Liver (tissue), 9 donors: ENCODE measurements around the gene ANAPC13. TPM values are rescaled to one million over a fixed set of nuclear protein-coding genes. Genes with fewer than 3 reads are reported as not detected.

Source experiments
- DNase-seq: peaks from one replicate; pipeline ENCODE4 v3.0.0-alpha.2; 2017; ENCODE audit warnings: low spot score
- H3K27ac ChIP-seq, 2 donors: one replicate each; pipeline ENCODE4 v1.7.0; 2013; ENCODE audit warnings: inconsistent platforms in 2 of 2, low read length in 2 of 2, control low read depth in 1 of 2, low read depth in 1 of 2, mild to moderate bottlenecking in 1 of 2
- H3K27me3 ChIP-seq, 4 donors: one replicate each; pipeline versions ENCODE4 v1.6.1 to v1.7.0; 2013; ENCODE audit warnings: low read length in 3 of 4, inconsistent platforms in 1 of 4, mild to moderate bottlenecking in 1 of 4, moderate library complexity in 1 of 4; ENCODE audit not compliant: control insufficient read depth in 4 of 4, insufficient read depth in 4 of 4
- H3K36me3 ChIP-seq, 4 donors: one replicate each; pipeline versions ENCODE4 v1.6.1 to v1.7.0; 2013; ENCODE audit warnings: low read length in 3 of 4, mild to moderate bottlenecking in 3 of 4, low read depth in 1 of 4, moderate library complexity in 1 of 4; ENCODE audit not compliant: control insufficient read depth in 4 of 4, insufficient read depth in 3 of 4
- H3K4me1 ChIP-seq, 4 donors: one replicate each; pipeline versions ENCODE4 v1.6.1 to v1.7.0; 2013; ENCODE audit warnings: low read length in 3 of 4, mild to moderate bottlenecking in 3 of 4, moderate library complexity in 1 of 4; ENCODE audit not compliant: control insufficient read depth in 4 of 4, insufficient read depth in 4 of 4
- H3K4me3 ChIP-seq, 3 donors: one replicate each; pipeline versions ENCODE4 v1.6.1 to v1.7.0; 2013; ENCODE audit warnings: low read length in 3 of 3, control low read depth in 1 of 3, low read depth in 1 of 3, mild to moderate bottlenecking in 1 of 3
- H3K9ac ChIP-seq, 2 donors: one replicate each; pipeline ENCODE4 v1.7.0; 2013; ENCODE audit warnings: low read length in 2 of 2, mild to moderate bottlenecking in 2 of 2, moderate library complexity in 2 of 2, control low read depth in 1 of 2, low read depth in 1 of 2
- H3K9me3 ChIP-seq, 4 donors: one replicate each; pipeline versions ENCODE4 v1.6.1 to v1.7.0; 2013; ENCODE audit warnings: low read length in 3 of 4; ENCODE audit not compliant: control insufficient read depth in 4 of 4
- EGR1 ChIP-seq, 2 donors: IDR thresholded peaks; 2 replicates each; pipeline ENCODE4 v1.6.1; 2016 to 2018; ENCODE audit warnings: antibody characterized with exemption in 2 of 2, low read depth in 2 of 2
- FOXA1 ChIP-seq: IDR thresholded peaks from 2 replicates; pipeline ENCODE4 v1.6.1; 2016; ENCODE audit warnings: antibody characterized with exemption
- FOXA2 ChIP-seq: IDR thresholded peaks from 2 replicates; pipeline ENCODE4 v1.6.1; 2016; ENCODE audit warnings: antibody characterized with exemption
- GABPA ChIP-seq, 2 donors: IDR thresholded peaks in 1 of 2; conservative IDR thresholded peaks in 1 of 2; 2 replicates each; pipeline ENCODE4 v1.6.1; 2016; ENCODE audit warnings: antibody characterized with exemption in 2 of 2, mild to moderate bottlenecking in 1 of 2, moderate library complexity in 1 of 2
- HNF4A ChIP-seq, 2 donors: conservative IDR thresholded peaks; 2 replicates each; pipeline ENCODE4 v1.6.1; 2016; ENCODE audit warnings: antibody characterized with exemption in 2 of 2, mild to moderate bottlenecking in 2 of 2
- HNF4G ChIP-seq: IDR thresholded peaks from 2 replicates; pipeline ENCODE4 v1.6.1; 2016; ENCODE audit warnings: antibody characterized with exemption
- JUND ChIP-seq, 2 donors: IDR thresholded peaks; 2 replicates each; pipeline ENCODE4 v1.6.1; 2016; ENCODE audit warnings: antibody characterized with exemption in 2 of 2
- NR2F2 ChIP-seq: IDR thresholded peaks from 2 replicates; pipeline ENCODE4 v1.6.1; 2016; ENCODE audit warnings: antibody characterized with exemption
- RAD21 ChIP-seq, 2 donors: IDR thresholded peaks; 2 replicates each; pipeline ENCODE4 v1.6.1; 2016; ENCODE audit warnings: antibody characterized with exemption in 2 of 2, mild to moderate bottlenecking in 2 of 2
- RXRA ChIP-seq, 2 donors: IDR thresholded peaks; 2 replicates each; pipeline ENCODE4 v1.6.1; 2017 to 2018; ENCODE audit warnings: antibody characterized with exemption in 2 of 2, mild to moderate bottlenecking in 1 of 2
- SP1 ChIP-seq: IDR thresholded peaks from 2 replicates; pipeline ENCODE4 v1.6.1; 2018; ENCODE audit warnings: antibody characterized with exemption, mild to moderate bottlenecking
- TAF1 ChIP-seq: conservative IDR thresholded peaks from 2 replicates; pipeline ENCODE4 v1.6.1; 2016; ENCODE audit warnings: antibody characterized with exemption, mild to moderate bottlenecking
- YY1 ChIP-seq: IDR thresholded peaks from 2 replicates; pipeline ENCODE4 v1.6.1; 2016; ENCODE audit warnings: antibody characterized with exemption, mild to moderate bottlenecking
- WGBS: extraction: QIAGEN DNeasy Blood & Tissue Kit; methylation state at CpG from one replicate; pipeline ENCODE4 v1.1.7; 2013; 5-methylcytosine and 5-hydroxymethylcytosine counted together
- polyA plus RNA-seq, 2 donors: library from polyadenylated mRNA; stranded (reverse) in 1 of 2; unstranded in 1 of 2; fragments of 200-250 nt in 1 of 2; fragments of >200 nt in 1 of 2; fragmentation: Nextera tagmentation in 1 of 2; extraction: Ambion mirVana in 1 of 2; gene quantifications; one replicate each; pipeline versions ENCODE4 v1.2.1 to v1.2.3, GENCODE V29; 2013 to 2015
- total RNA-seq, 2 donors: library from RNA; depleted of rRNA; stranded (reverse); fragments of >200 nt; gene quantifications; one replicate each; pipeline ENCODE4 v1.2.3, GENCODE V29; 2014
- TF ChIP-seq, protein P1 (sequence below): fragments of 150-350 bp; IDR thresholded peaks from 2 replicates; pipeline ENCODE4 v1.5.1; 2017; ENCODE audit warnings: improper control_type of control experiment, low read depth, low read length; ENCODE audit not compliant: missing input control
- TF ChIP-seq, protein P2 (sequence below): IDR thresholded peaks from 2 replicates; pipeline ENCODE4 v1.6.1; 2016; ENCODE audit warnings: antibody characterized with exemption
- donor health status: healthy.
- donor health status: healthy.
- donor health status: healthy.
- donor health status: healthy.
- donor health status: healthy.

The ANAPC13 gene
- total and polyA plus RNA-seq, 4 donors = 20.9 to 80.9 (median 38.2) TPM

DNA sequence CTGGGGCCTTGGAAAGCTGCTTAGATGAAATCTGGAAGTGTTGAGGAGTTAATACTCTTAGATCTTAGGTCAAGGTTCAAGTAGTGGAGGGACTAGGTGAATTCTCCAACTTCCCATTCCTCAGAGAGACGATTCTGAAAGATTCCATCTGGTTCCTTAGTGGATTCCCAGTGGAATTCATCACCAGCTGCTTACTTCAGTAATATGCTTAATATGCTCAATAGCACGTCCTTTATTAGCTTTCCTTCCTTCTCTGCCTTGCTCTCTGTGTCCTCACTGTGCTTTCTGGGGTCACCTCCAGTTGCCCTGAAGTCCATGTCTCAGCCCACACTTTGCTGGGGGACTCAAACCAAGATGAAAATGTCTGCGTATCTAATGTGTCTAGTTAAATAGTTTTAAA, 31.1 kb upstream of the ANAPC13 start:
- peaks cover 0 to 8% (median under 1%) of the 10 kb centered on the region in 4 donors for H3K36me3 ChIP-seq
- H3K9ac ChIP-seq = no peak overlapping the region
- 82% methylated on average over 3 of the region's 3 CpGs for WGBS
- H3K4me1 ChIP-seq = peaks cover 0 to 4% (median 0%) of the 10 kb centered on the region in 4 donors
- H3K27me3 ChIP-seq = no peaks in the 10 kb centered on the region
- peaks cover 0 to 5% (median 0%) of the 10 kb centered on the region in 4 donors for H3K9me3 ChIP-seq
- TF ChIP-seq JUND (IDR thresholded peaks at IDR 0.05) (no peak), RXRA (IDR thresholded peaks at IDR 0.05) (no peak), RAD21 (IDR thresholded peaks at IDR 0.05) (no peak)
- peak overlapping the region in 1 of 2 donors; percentile 3 for H3K27ac ChIP-seq
- DNase-seq = no peak
- no peak overlapping the region for H3K4me3 ChIP-seq

DNA sequence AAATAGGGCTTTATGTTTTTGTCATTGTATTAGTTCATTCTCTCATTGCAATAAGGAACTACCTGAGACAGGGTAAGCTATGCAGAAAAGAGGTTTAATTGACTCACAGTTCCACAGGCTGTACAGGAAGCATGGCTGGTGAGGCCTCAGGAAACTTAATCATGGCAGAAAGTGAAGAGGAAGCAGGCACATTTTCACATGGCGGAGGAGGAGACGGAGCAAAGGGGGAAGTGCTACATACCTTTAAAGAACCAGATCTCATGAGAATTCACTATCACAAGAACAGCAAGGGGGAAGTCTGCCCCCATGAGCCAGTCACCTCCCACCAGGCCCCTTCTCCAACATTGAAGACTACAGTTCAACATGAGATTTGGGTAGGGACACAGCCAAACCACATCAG, 25.7 kb upstream of the ANAPC13 start:
- TF ChIP-seq HNF4G (no peak), HNF4A (conservative IDR thresholded peaks at IDR 0.05) (no peak), GABPA (IDR thresholded peaks at IDR 0.05 in 1 of 2, conservative IDR thresholded peaks at IDR 0.05 in 1 of 2) (no peak), RAD21 (IDR thresholded peaks at IDR 0.05) (no peak), FOXA1 (no peak), RXRA (IDR thresholded peaks at IDR 0.05) (no peak), JUND (IDR thresholded peaks at IDR 0.05) (no peak), NR2F2 (no peak), YY1 (no peak), EGR1 (IDR thresholded peaks at IDR 0.05; ENCODE audit: low read depth in 2 of 2) (no peak), TAF1 (no peak), FOXA2 (no peak), SP1 (no peak)
- TF ChIP-seq, protein P1, sequence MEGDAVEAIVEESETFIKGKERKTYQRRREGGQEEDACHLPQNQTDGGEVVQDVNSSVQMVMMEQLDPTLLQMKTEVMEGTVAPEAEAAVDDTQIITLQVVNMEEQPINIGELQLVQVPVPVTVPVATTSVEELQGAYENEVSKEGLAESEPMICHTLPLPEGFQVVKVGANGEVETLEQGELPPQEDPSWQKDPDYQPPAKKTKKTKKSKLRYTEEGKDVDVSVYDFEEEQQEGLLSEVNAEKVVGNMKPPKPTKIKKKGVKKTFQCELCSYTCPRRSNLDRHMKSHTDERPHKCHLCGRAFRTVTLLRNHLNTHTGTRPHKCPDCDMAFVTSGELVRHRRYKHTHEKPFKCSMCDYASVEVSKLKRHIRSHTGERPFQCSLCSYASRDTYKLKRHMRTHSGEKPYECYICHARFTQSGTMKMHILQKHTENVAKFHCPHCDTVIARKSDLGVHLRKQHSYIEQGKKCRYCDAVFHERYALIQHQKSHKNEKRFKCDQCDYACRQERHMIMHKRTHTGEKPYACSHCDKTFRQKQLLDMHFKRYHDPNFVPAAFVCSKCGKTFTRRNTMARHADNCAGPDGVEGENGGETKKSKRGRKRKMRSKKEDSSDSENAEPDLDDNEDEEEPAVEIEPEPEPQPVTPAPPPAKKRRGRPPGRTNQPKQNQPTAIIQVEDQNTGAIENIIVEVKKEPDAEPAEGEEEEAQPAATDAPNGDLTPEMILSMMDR = no peak
- TF ChIP-seq, protein P2, sequence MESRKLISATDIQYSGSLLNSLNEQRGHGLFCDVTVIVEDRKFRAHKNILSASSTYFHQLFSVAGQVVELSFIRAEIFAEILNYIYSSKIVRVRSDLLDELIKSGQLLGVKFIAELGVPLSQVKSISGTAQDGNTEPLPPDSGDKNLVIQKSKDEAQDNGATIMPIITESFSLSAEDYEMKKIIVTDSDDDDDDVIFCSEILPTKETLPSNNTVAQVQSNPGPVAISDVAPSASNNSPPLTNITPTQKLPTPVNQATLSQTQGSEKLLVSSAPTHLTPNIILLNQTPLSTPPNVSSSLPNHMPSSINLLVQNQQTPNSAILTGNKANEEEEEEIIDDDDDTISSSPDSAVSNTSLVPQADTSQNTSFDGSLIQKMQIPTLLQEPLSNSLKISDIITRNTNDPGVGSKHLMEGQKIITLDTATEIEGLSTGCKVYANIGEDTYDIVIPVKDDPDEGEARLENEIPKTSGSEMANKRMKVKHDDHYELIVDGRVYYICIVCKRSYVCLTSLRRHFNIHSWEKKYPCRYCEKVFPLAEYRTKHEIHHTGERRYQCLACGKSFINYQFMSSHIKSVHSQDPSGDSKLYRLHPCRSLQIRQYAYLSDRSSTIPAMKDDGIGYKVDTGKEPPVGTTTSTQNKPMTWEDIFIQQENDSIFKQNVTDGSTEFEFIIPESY = no peak
- H3K27ac ChIP-seq = no peak overlapping the region
- H3K27me3 ChIP-seq = no peaks in the 10 kb centered on the region
- no peak for DNase-seq
- WGBS = 93% methylated on average over 2 of the region's 2 CpGs
- H3K9ac ChIP-seq = no peak overlapping the region
- H3K36me3 ChIP-seq = peaks cover 2 to 18% (median 6%) of the 10 kb centered on the region in 4 donors
- no peaks in the 10 kb centered on the region for H3K4me1 ChIP-seq
- no peaks in the 10 kb centered on the region for H3K9me3 ChIP-seq
- no peak overlapping the region for H3K4me3 ChIP-seq

DNA sequence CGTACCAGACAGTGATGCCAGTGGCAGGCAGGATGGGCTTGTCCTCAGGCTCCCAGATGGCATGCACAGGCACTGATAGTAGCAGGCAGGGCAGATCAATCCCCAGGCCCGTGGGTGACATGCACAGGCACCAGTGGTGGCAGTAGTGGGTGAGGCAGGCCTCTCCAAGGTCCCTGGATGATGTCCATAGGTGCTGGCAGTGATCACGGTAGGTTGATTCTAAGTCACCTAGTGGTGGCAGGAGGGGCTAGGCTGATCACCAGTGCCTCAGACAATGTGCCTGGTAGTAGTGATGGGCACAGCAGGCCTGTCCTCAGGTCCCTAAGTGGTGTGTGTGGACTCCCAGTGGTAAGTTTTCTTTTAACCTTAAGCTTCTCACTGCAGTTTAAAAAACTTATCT, 19.7 kb upstream of the ANAPC13 start:
- TF ChIP-seq, protein P2 = no peak
- TF ChIP-seq, protein P1 = no peak
- no peak for TF ChIP-seq JUND (IDR thresholded peaks at IDR 0.05)
- Histone ChIP-seq H3K9me3 (no peaks in the 10 kb centered on the region), H3K9ac (no peak overlapping the region), H3K27me3 (no peaks in the 10 kb centered on the region), H3K4me1 (no peaks in the 10 kb centered on the region), H3K36me3 (peaks cover 0 to 20% (median 7%) of the 10 kb centered on the region in 4 donors), H3K4me3 (no peak overlapping the region), H3K27ac (no peak overlapping the region)
- DNase-seq = no peak
- WGBS = 69% methylated on average over 3 of the region's 3 CpGs
